Endodermal cell (in vitro differentiated cells): ENCODE measurements around the gene ANKLE2. TPM values are rescaled to one million over a fixed set of nuclear protein-coding genes. Genes with fewer than 3 reads are reported as not detected.

Experiments
- DNase-seq: peaks from one replicate; pipeline ENCODE4 v3.0.0-alpha.2; 2017
- H3K27ac ChIP-seq: 2 replicates; pipeline ENCODE4 v1.5.1; 2013; ENCODE audit warnings: mild to moderate bottlenecking, low read depth, low read length, moderate library complexity
- H3K27me3 ChIP-seq: 2 replicates; pipeline ENCODE4 v1.6.1; 2013; ENCODE audit warnings: mild to moderate bottlenecking, low read length, moderate library complexity; ENCODE audit not compliant: insufficient read depth, control insufficient read depth, poor library complexity, severe bottlenecking
- H3K36me3 ChIP-seq: 2 replicates; pipeline ENCODE4 v1.7.0; 2013; ENCODE audit warnings: mild to moderate bottlenecking, low read length, moderate library complexity; ENCODE audit not compliant: control insufficient read depth, insufficient read depth
- H3K4me1 ChIP-seq: one replicate; pipeline ENCODE4 v1.7.0; 2013; ENCODE audit warnings: low read length; ENCODE audit not compliant: control insufficient read depth, insufficient read depth
- H3K4me3 ChIP-seq: 2 replicates; pipeline ENCODE4 v1.5.1; 2013; ENCODE audit warnings: mild to moderate bottlenecking, low read length, moderate library complexity
- H3K9ac ChIP-seq: 2 replicates; pipeline ENCODE4 v1.6.1; 2013; ENCODE audit warnings: mild to moderate bottlenecking, low read length, moderate library complexity; ENCODE audit not compliant: poor library complexity, severe bottlenecking; ENCODE audit errors: extremely low read depth
- H3K9me3 ChIP-seq: 2 replicates; pipeline ENCODE4 v1.6.1; 2013; ENCODE audit warnings: mild to moderate bottlenecking, low read length, moderate library complexity; ENCODE audit not compliant: control insufficient read depth
- H3K27ac Mint-ChIP-seq: 2 replicates; pipeline ENCODE4 v1.8.0; 2020; ENCODE audit warnings: mixed read lengths
- H3K27me3 Mint-ChIP-seq: 2 replicates; pipeline ENCODE4 v1.8.0; 2021; ENCODE audit warnings: mild to moderate bottlenecking, mixed read lengths; ENCODE audit not compliant: insufficient read depth
- H3K36me3 Mint-ChIP-seq: 2 replicates; pipeline ENCODE4 v1.8.0; 2020; ENCODE audit warnings: low read depth, mixed read lengths
- H3K4me1 Mint-ChIP-seq: 2 replicates; pipeline ENCODE4 v1.8.0; 2020; ENCODE audit warnings: mixed read lengths
- H3K4me3 Mint-ChIP-seq: 2 replicates; pipeline ENCODE4 v1.8.0; 2020; ENCODE audit warnings: mild to moderate bottlenecking, moderate library complexity, mixed read lengths
- H3K9me3 Mint-ChIP-seq: 2 replicates; pipeline ENCODE4 v1.8.0; 2020; ENCODE audit warnings: mild to moderate bottlenecking, mixed read lengths
- CTCF ChIP-seq: fragments of 200-600 bp; sonication (generic); conservative IDR thresholded peaks from 2 replicates; pipeline ENCODE4 v1.5.0; 2021; ENCODE audit warnings: antibody characterized with exemption, mild to moderate bottlenecking
- WGBS, 2 experiments: methylation state at CpG; one replicate each; pipeline versions ENCODE4 v1.1.5 to v1.1.7; 2013; ENCODE audit warnings: missing lambda C conversion rate in 2 of 2, mixed read lengths in 1 of 2; ENCODE audit not compliant: insufficient coverage in 1 of 2, insufficient read length in 1 of 2; 5-methylcytosine and 5-hydroxymethylcytosine counted together
- total RNA-seq, 2 donors: library from RNA; stranded (reverse); fragmentation: NEBNext Ultra II Directional in 1 of 2; extraction: Animal tissue kit (Norgen Biotek cat#: 25700) in 1 of 2; gene quantifications; 2 replicates in 1 of 2; 3 replicates in 1 of 2; pipeline ENCODE4 v1.2.1, GENCODE V29; 2021

Gene ANKLE2
- total RNA-seq, 2 donors from 2014 or later, result 87.8 to 88.5 TPM

GRCh38 chr12:132686825-132687210 lies 74.8 kb downstream of the ANKLE2 start:
- H3K27me3 ChIP-seq, result no peaks in the 10 kb centered on the region
- Mint-ChIP-seq H3K9me3 (no peaks in the 10 kb centered on the region), H3K27me3 (peaks cover 9% of the 10 kb centered on the region), H3K4me1 (peaks cover 26% of the 10 kb centered on the region), H3K36me3 (peaks cover 24% of the 10 kb centered on the region), H3K27ac (no peak overlapping the region), H3K4me3 (peak overlapping the region; percentile 68)
- H3K4me1 ChIP-seq, result peaks cover 2% of the 10 kb centered on the region
- peak overlapping the region; percentile 68 for H3K27ac ChIP-seq
- H3K4me3 ChIP-seq, result peak overlapping the region; percentile 74
- peak overlapping the region; percentile 75 for H3K9ac ChIP-seq
- TF ChIP-seq CTCF, result no peak
- peaks cover 24% of the 10 kb centered on the region for H3K36me3 ChIP-seq
- no peak for DNase-seq
- 0% methylated on average over 19 to 54 of the region's 55 CpGs for WGBS, 2 experiments
- H3K9me3 ChIP-seq, result no peaks in the 10 kb centered on the region

GRCh38 chr12:132685400-132685799 lies 76.2 kb downstream of the ANKLE2 start:
- H3K4me1 ChIP-seq, result peaks cover 2% of the 10 kb centered on the region
- peak overlapping the region; percentile 39 for H3K27ac Mint-ChIP-seq
- peaks cover 9% of the 10 kb centered on the region for H3K27me3 Mint-ChIP-seq
- H3K9me3 Mint-ChIP-seq, result no peaks in the 10 kb centered on the region
- peak overlapping the region; percentile 68 for H3K4me3 Mint-ChIP-seq
- H3K9me3 ChIP-seq, result no peaks in the 10 kb centered on the region
- H3K9ac ChIP-seq, result no peak overlapping the region
- no peak for DNase-seq
- H3K27me3 ChIP-seq, result no peaks in the 10 kb centered on the region
- peaks cover 26% of the 10 kb centered on the region for H3K4me1 Mint-ChIP-seq
- H3K36me3 Mint-ChIP-seq, result peaks cover 25% of the 10 kb centered on the region
- peaks cover 14% of the 10 kb centered on the region for H3K36me3 ChIP-seq
- no peak for TF ChIP-seq CTCF
- H3K27ac ChIP-seq, result no peak overlapping the region
- peak overlapping the region; percentile 74 for H3K4me3 ChIP-seq
- 75 to 76% methylated on average over 4 to 5 of the region's 5 CpGs for WGBS, 2 experiments

GRCh38 chr12:132677492-132677891 lies 84.1 kb downstream of the ANKLE2 start:
- no peaks in the 10 kb centered on the region for H3K4me1 Mint-ChIP-seq
- peaks cover 78% of the 10 kb centered on the region for H3K36me3 Mint-ChIP-seq
- H3K4me3 Mint-ChIP-seq, result no peak overlapping the region
- no peaks in the 10 kb centered on the region for H3K27me3 Mint-ChIP-seq
- Histone ChIP-seq H3K4me3 (no peak overlapping the region), H3K9me3 (no peaks in the 10 kb centered on the region), H3K36me3 (peaks cover 75% of the 10 kb centered on the region), H3K9ac (no peak overlapping the region), H3K27me3 (no peaks in the 10 kb centered on the region), H3K27ac (no peak overlapping the region), H3K4me1 (no peaks in the 10 kb centered on the region)
- no peak for TF ChIP-seq CTCF
- H3K27ac Mint-ChIP-seq, result no peak overlapping the region
- DNase-seq, result no peak
- WGBS, 2 experiments, result 94 to 95% methylated on average over 9 of the region's 9 CpGs
- H3K9me3 Mint-ChIP-seq, result no peaks in the 10 kb centered on the region
